GM21367 (cell line): ENCODE measurements around the gene UBE2K.
"Not testable (repeated sequence)": the region's sequence is repeated elsewhere in the genome, so short reads cannot be mapped to it uniquely, and the experiment has no call there.

Experiments
- ATAC-seq: cut with Tn5 transposase; IDR thresholded peaks from one replicate; pipeline ENCODE4 v1.9.1; 2021; ENCODE audit not compliant: unreplicated experiment

UBE2K gene

DNA sequence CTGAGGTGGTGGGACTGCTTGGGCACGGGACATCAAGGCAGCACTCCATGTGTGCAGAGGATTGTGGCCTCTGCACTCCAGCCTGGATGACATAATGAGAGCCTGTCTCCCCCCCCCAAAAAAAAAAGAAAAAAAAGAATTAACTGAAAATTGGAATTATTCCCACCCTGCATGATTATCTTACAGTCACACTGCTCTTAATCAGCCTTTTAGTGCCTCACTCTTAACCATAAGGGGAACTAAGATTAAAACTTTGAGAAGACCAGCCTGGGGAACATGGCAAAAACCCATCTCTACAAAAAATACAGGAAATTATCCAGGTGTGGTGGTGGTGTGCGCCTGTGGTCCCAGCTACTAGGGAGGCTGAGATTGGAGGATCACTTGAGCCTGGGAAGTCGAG, 94.6 kb downstream of the UBE2K start:
- ATAC-seq, result no peak

DNA sequence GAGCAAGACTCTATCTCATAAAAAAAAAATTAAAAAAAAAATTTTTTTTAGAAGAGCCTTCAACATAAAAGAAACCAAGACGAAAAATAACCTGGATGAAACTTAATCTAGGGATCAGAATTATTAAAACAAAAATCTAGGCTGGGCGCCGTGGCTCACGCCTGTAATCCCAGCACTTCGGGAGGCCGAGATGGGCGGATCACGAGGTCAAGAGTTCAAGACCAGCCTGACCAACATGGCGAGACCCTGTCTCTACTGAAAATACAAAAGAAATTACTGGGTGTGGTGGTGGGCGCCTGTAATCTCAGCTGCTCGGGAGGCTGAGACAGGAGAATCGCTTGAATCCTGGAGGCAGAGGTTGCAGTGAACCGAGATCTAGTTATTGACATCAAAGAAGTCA, 95.0 kb downstream of the UBE2K start:
- ATAC-seq, result not testable (repeated sequence)

DNA sequence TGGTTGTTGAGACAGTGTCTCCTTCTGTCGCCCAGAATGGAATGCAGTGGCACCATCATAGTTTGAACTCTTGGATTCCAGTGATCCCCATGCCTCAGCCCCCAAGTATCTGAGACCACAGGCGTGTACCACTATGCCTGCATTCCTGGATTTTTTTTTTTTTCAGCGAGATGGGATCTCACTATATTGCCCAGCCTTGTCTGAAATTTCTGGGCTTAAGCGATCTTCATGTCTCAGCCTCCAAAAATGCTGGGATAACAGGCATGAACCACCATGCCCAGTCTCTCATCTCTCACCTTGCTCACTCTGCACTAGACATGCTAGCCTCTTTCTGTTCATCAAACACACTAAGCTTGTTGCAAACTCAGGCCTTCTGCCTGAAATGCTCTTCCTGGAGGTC, 104.1 kb downstream of the UBE2K start:
- no peak for ATAC-seq

DNA sequence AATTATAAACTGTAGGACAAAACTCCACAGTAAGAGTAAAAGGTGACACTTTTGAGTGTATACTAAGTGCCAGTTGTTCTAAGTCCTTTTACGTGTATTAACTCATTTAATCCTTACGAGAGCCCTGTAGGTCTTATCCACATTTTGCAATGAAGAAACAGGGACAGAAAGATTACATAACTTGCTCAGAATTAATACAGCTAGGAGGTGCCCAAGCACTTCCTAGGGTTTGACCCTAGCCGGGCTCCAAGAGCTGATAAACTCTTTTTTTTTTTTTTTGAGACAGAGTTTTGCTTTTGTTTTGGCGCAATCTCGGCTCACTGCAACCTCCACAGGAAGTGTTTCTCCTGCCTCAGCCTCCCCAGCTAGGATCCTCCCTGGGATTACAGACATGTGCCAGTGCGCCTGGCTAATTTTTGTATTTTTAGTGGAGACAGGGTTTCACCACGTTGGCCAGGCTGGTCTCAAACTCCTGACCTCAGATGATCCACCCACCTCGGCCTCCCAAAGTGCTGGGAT, 110.4 kb downstream of the UBE2K start:
- no peak for ATAC-seq

DNA sequence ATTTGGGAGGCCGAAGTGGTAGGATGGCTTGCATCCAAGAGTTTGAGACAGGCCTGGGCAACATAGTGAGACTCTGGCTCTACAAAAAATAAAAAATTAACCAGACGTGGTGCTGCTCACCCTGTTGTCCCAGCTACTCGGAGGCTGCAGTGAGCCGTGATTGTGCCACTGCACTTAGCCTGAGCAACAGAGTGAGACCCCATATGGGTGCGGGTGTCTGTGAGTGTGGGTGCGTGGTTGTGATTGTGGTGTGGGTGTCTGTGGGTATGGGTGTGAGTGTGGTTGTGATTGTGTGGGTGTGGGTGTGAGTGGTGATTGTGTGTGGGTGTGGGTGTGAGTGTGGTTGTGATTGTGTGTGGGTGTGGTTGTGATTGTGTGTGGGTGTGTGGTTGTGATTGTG, 114.6 kb downstream of the UBE2K start:
- no peak for ATAC-seq

DNA sequence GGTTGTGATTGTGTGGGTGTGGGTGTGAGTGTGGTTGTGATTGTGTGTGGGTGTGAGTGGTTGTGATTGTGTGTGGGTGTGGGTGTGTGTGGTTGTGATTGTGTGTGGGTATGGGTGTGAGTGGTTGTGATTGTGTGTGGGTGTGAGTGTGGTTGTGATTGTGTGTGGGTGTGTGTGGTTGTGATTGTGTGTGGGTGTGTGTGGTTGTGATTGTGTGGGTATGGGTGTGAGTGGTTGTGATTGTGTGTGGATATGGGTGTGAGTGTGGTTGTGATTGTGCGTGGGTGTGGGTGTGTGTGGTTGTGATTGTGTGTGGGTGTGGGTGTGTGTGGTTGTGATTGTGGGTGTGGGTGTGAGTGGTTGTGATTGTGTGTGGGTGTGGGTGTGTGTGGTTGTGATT, 115.1 kb downstream of the UBE2K start:
- not testable (repeated sequence) for ATAC-seq

DNA sequence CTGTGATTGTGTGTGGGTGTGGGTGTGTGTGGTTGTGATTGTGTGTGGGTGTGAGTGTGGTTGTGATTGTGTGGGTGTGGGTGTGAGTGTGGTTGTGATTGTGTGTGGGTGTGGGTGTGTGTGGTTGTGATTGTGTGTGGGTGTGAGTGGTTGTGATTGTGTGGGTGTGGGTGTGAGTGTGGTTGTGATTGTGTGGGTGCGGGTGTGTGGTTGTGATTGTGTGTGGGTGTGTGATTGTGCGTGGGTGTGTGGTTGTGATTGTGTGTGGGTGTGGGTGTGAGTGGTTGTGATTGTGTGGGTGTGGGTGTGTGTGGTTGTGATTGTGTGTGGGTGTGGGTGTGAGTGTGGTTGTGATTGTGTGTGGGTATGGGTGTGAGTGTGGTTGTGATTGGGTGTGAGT, 115.8 kb downstream of the UBE2K start:
- not testable (repeated sequence) for ATAC-seq

DNA sequence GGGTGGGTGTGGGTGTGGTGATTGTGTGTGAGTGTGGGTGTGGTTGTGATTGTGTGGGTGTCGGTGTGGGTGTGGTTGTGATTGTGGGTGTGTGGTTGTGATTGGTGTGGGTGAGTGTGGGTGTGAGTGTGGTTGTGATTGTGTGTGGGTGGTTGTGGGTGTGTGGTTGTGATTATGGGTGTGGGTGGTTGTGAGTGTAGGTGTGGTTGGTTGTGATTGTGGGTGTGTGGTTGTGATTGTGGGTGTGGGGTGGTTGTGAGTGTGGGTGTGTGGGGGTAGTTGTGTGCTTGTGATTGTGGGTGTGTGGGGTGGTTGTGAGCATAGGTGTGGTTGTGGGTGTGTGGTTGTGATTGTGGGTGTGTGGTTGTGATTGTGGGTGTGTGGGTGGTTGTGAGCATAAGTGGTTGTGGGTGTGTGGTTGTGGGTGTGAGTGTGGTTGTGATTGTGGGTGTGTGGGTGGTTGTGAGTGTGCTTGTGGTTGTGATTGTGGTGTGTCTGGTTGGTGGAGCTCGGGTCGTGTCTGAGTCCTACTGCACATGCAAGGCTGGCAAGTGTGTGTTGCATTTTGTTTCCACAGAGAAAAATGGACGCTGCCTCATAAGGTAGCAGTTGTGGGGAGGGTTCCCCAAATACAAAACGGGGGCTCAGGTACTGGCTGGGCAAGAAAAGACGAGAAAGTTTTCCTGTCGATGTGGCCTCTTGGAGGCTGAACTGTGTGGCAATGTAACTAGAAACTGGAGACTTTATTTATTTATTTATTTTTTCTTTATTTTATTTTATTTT, 116.7 kb downstream of the UBE2K start:
- ATAC-seq, result no peak

DNA sequence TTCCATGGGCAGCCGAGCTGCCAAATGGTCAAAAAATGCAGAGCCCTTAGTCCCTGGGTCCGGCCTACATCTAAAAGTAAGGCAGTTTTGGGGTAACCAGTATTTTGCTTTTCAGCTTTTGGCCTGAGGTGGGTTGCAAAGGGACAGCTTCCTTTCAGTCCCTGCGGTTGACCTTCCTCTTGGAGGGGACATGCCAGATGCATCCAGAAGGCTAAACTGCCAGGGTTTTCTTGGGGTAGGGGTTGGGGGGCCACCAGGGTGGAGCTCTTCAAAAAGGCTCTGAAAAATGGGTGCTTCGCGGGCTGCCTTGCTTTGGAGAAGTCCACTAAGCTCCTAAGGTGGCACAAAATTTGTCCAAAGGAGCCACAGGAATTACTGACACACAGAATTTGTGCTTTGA, 120.7 kb downstream of the UBE2K start:
- ATAC-seq, result no peak

DNA sequence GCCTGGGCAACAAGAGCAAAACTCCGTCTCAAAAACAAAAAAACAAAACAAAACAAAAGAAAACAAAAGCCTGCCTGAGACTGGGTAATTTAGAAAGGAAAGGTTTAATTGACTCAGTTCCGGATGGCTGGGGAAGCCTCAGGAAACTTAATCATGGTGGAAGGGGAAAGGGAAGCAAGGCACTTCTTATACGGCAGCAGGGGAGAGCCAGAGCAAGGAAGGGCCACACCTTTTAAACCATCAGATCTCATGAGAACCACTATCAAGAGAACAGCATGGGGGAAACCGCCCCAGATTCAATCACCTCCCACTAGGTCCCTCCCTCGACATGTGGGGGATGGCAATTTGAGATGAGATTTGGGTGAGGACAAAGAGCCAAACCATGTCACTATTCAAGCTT, 122.2 kb downstream of the UBE2K start:
- ATAC-seq, result no peak

DNA sequence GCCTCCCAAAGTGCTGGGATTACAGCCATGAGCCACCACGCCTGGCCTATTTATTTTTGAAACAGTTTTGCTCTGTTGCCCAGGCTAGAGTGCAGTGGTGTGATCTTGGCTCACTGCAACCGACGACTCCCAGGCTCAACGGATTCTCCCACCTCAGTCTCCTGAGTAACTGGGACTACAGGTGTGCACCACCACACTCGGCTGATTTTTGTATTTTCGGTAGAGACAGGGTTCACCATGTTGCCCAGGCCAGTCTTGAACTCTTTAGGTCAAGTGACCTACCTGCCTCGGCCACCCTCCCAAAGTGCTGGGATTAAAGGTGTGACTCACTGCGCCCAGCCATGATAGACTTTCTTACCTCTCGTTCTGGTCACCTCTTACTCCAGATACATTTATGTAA, 124.0 kb downstream of the UBE2K start:
- ATAC-seq, result no peak

DNA sequence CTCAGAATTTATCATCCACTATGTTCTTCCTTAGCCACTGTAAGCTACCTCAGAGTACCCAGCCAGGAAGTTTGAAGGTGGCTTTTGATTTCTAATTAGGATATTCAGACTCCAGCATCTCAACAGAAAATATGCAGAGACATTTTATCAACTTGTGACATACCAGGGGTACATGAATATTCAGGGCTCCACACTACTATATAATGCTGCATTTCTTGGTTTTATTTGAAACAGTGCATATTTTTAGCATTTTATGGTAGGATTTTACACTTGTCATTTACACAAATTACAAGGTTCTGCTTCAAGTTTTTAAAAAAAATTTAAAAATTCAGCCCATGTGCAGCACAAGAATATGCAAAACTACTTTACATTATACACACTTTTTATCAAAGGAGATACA, 124.7 kb downstream of the UBE2K start:
- ATAC-seq, result no peak

DNA sequence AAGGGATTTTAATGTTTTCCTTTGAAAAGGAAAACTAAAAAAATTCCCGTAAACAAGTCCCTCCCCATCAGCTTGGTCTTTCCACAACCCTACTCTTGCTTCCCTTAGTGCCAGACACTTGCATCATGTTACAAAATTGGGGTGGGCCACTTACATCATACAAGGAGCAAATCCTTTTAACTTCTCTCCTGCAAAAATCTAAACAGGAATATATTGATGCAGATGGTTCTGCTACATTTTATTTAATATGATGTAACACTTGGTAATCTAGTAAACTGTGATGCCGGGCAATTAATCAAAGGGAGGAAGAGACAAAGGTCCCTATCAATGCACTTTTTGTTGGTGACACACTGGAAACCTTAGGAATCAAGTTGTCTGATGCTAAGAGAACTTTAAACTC, 125.3 kb downstream of the UBE2K start:
- no peak for ATAC-seq

DNA sequence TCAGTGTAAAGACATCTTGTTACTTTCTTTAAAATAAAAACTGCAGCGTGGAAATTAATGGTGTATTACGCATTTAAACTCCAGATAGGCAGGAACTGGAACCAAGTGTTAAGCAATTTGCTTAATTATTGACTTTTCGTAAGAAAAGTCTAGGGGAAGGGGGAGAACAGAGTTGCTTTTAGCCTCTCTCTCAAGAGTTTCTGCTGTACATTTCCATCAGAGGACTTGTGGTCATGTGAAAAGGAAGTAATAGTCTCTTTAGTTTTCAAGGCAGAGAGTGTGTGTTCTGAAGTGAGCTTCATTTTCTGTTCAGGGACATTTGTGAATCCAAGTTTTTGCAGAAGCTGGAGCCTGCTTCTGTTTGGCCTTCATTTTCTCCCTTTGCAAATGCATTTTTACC, 127.2 kb downstream of the UBE2K start:
- no peak for ATAC-seq

DNA sequence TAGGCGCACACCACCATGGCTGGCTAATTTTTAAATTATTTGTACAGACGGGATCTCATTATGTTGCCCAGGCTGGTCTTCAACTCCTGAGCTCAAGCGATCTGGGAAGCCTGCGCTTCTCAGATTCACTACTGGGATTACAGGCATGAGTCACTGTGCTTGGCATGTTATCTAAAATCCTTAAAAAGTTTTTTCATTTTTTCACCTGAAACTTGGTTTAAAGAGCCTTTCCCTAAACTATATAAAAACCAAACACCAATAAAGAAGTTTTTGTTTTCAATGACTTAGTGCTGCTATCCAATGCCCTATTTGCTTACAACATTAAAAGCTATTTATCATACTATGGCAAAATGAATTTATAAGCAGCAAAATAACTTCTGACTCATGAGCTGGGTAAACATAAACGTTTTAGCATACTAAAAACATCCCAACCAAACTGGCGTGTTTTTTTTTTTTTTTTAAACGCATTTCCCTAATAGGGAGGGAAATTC, 127.8 kb downstream of the UBE2K start:
- ATAC-seq, result no peak
